IMR-90 (cell line): ENCODE data around the gene FAM43B. TPM values are rescaled to one million over a fixed set of nuclear protein-coding genes. Genes with fewer than 3 reads are reported as not detected.

Source experiments
- ATAC-seq: fragments of 200-7000 bp; cut with Tn5 transposase; 2 replicates; pipeline ENCODE4 v1.9.1; 2020; ENCODE audit warnings: low read depth, mild to moderate bottlenecking, moderate library complexity
- BruUV-seq: library from RNA; stranded (reverse); fragments of 400-500 nt; replicated peaks from 2 replicates; lab custom pipeline; 2021; lab: Mats Ljungman, UMichigan
- CTCF ChIA-PET: fragments of 300-600 bp; formaldehyde crosslinking; extraction: SDS; loops from one replicate; lab custom pipeline; 2021; ENCODE audit warnings: antibody characterized with exemption; lab: Yijun Ruan, JAX
- POLR2A ChIA-PET: fragments of 300-600 bp; sonication (Branson Sonifier 250); formaldehyde crosslinking; loops from one replicate; lab custom pipeline; 2022; ENCODE audit warnings: antibody characterized with exemption; ENCODE audit not compliant: unreplicated experiment; lab: Charles Lee
- DNase-seq: peaks from one replicate; pipeline ENCODE4 v3.0.0; 2013
- H2AFZ ChIP-seq: replicated peaks from 2 replicates; pipeline ENCODE3; 2013; ENCODE audit warnings: low read length, mild to moderate bottlenecking; ENCODE audit not compliant: poor library complexity
- H2AK5ac ChIP-seq: 2 replicates; pipeline ENCODE4 v1.6.1; 2013; ENCODE audit warnings: low read depth, low read length, inconsistent platforms
- H2AK9ac ChIP-seq: replicated peaks from 2 replicates; pipeline ENCODE3; 2013; ENCODE audit warnings: mild to moderate bottlenecking, low read depth, low read length, moderate library complexity; ENCODE audit not compliant: poor library complexity
- H2BK120ac ChIP-seq: 2 replicates; pipeline ENCODE4 v1.6.1; 2013; ENCODE audit warnings: low read depth, low read length, inconsistent platforms
- H2BK15ac ChIP-seq: 3 replicates; pipeline ENCODE4 v1.6.1; 2013; ENCODE audit warnings: low read depth, low read length, inconsistent platforms
- H2BK20ac ChIP-seq: 2 replicates; pipeline ENCODE4 v1.6.1; 2013; ENCODE audit warnings: low read depth, mild to moderate bottlenecking, inconsistent platforms, low read length, moderate library complexity
- H2BK5ac ChIP-seq: 2 replicates; pipeline ENCODE4 v1.6.1; 2013; ENCODE audit warnings: mild to moderate bottlenecking, low read depth, low read length, inconsistent platforms; ENCODE audit not compliant: poor library complexity, severe bottlenecking
- H3K14ac ChIP-seq: replicated peaks from 2 replicates; pipeline ENCODE4 v1.6.1; 2013; ENCODE audit warnings: low read depth, low read length, inconsistent platforms
- H3K18ac ChIP-seq: 2 replicates; pipeline ENCODE4 v1.6.1; 2013; ENCODE audit warnings: low read depth, low read length, control low read depth
- H3K23ac ChIP-seq: 2 replicates; pipeline ENCODE4 v1.6.1; 2013; ENCODE audit warnings: low read depth, low read length, inconsistent platforms
- H3K27ac ChIP-seq: 2 replicates; pipeline ENCODE4 v1.5.1; 2013; ENCODE audit warnings: mild to moderate bottlenecking, control low read depth, low read length; ENCODE audit not compliant: insufficient read depth
- H3K27me3 ChIP-seq: 2 replicates; pipeline ENCODE4 v1.6.1; 2013; ENCODE audit warnings: low read length; ENCODE audit not compliant: control insufficient read depth, insufficient read depth
- H3K36me3 ChIP-seq: 2 replicates; pipeline ENCODE4 v1.6.1; 2013; ENCODE audit warnings: low read length, mixed read lengths; ENCODE audit not compliant: control insufficient read depth, insufficient read depth
- H3K4ac ChIP-seq: 2 replicates; pipeline ENCODE4 v1.6.1; 2013; ENCODE audit warnings: low read depth, low read length, inconsistent platforms
- H3K4me1 ChIP-seq: 2 replicates; pipeline ENCODE4 v1.6.1; 2013; ENCODE audit warnings: low read length, mixed read lengths; ENCODE audit not compliant: control insufficient read depth, insufficient read depth
- H3K4me2 ChIP-seq: 2 replicates; pipeline ENCODE4 v1.6.1; 2013; ENCODE audit warnings: low read depth, mild to moderate bottlenecking, control low read depth, low read length, moderate library complexity
- H3K4me3 ChIP-seq: 2 replicates; pipeline ENCODE4 v1.5.1; 2013; ENCODE audit warnings: low read depth, mild to moderate bottlenecking, control low read depth, low read length, moderate library complexity; ENCODE audit not compliant: insufficient read depth
- H3K56ac ChIP-seq: 2 replicates; pipeline ENCODE4 v1.6.1; 2013; ENCODE audit warnings: low read length, inconsistent platforms; ENCODE audit not compliant: insufficient read depth; ENCODE audit errors: extremely low read depth
- H3K79me1 ChIP-seq, 2 experiments: 2 replicates each; pipeline ENCODE4 v1.6.1; 2013; ENCODE audit warnings: low read length in 2 of 2, inconsistent platforms in 1 of 2, low read depth in 1 of 2
- H3K9ac ChIP-seq: 2 replicates; pipeline ENCODE4 v1.6.1; 2013; ENCODE audit warnings: low read depth, low read length, control low read depth
- H3K9me1 ChIP-seq: 2 replicates; pipeline ENCODE4 v1.6.1; 2013; ENCODE audit warnings: low read length, inconsistent platforms; ENCODE audit not compliant: insufficient read depth
- H3K9me3 ChIP-seq: 2 replicates; pipeline ENCODE4 v1.6.1; 2013; ENCODE audit warnings: low read length; ENCODE audit not compliant: control insufficient read depth, insufficient read depth
- H4K20me1 ChIP-seq: 2 replicates; pipeline ENCODE4 v1.6.1; 2013; ENCODE audit warnings: low read length, inconsistent platforms; ENCODE audit not compliant: insufficient read depth
- H4K5ac ChIP-seq: 2 replicates; pipeline ENCODE4 v1.6.1; 2013; ENCODE audit warnings: mild to moderate bottlenecking, low read depth, low read length, control low read depth
- H4K8ac ChIP-seq, 2 experiments: 2 replicates each; pipeline ENCODE4 v1.6.1; 2013; ENCODE audit warnings: low read depth in 2 of 2, low read length in 2 of 2, control low read depth in 1 of 2, inconsistent platforms in 1 of 2
- H4K91ac ChIP-seq: 2 replicates; pipeline ENCODE4 v1.6.1; 2013; ENCODE audit warnings: low read depth, low read length, inconsistent platforms; ENCODE audit not compliant: insufficient read depth
- CEBPB ChIP-seq: IDR thresholded peaks from 2 replicates; pipeline ENCODE4 v1.6.1; 2012; ENCODE audit warnings: low read depth, low read length, improper control_type of control experiment
- CHD1 ChIP-seq: IDR thresholded peaks from 2 replicates; pipeline ENCODE4 v1.6.1; 2012; ENCODE audit warnings: low read depth, low read length, improper control_type of control experiment
- MAZ ChIP-seq: IDR thresholded peaks from 2 replicates; pipeline ENCODE4 v1.6.1; 2012; ENCODE audit warnings: low read depth, mild to moderate bottlenecking, low read length, improper control_type of control experiment, moderate library complexity, borderline replicate concordance
- MXI1 ChIP-seq: IDR thresholded peaks from 2 replicates; pipeline ENCODE4 v1.6.1; 2012; ENCODE audit warnings: low read depth, mild to moderate bottlenecking, low read length, moderate library complexity, borderline replicate concordance
- NFE2L2 ChIP-seq: fragments of 150-350 bp; IDR thresholded peaks from 2 replicates; pipeline ENCODE4 v1.6.1; 2016; ENCODE audit warnings: low read depth, mild to moderate bottlenecking, low read length
- RFX5 ChIP-seq: IDR thresholded peaks from 2 replicates; pipeline ENCODE4 v1.8.0; 2012; ENCODE audit warnings: low read depth, mild to moderate bottlenecking, low read length, moderate library complexity
- WGBS, 2 experiments: methylation state at CpG; one replicate each; pipeline versions ENCODE4 v1.1.5 to v1.1.7; 2013; ENCODE audit warnings: missing lambda C conversion rate in 2 of 2; ENCODE audit not compliant: insufficient read length in 1 of 2; ENCODE audit errors: extremely low coverage in 2 of 2; 5-methylcytosine and 5-hydroxymethylcytosine counted together
- dilution Hi-C: fragments of 300-500 bp; cut with HindIII; formaldehyde crosslinking; loops from one replicate; pipeline ENCODE4 v1.14.3; 2018; ENCODE audit warnings: low sequenced_read_pairs; ENCODE audit not compliant: unreplicated experiment
- in situ Hi-C: fragments of 300-500 bp; cut with MboI; formaldehyde crosslinking; loops from 3 replicates; pipeline ENCODE4 v1.14.3; 2019; ENCODE audit warnings: low sequenced_read_pairs, inconsistent platforms, mixed read lengths
- intact Hi-C: fragments of 100-400 bp; cut with micrococcal nuclease; formaldehyde crosslinking; loops from 2 replicates; pipeline ENCODE4 v1.10.0; 2022
- polyA plus RNA-seq, 3 experiments: library from polyadenylated mRNA; depleted of rRNA; stranded (reverse); fragments of >200 nt; gene quantifications; 2 replicates each; pipeline ENCODE4 v1.2.3, GENCODE V29; 2012; ENCODE audit warnings: low replicate concordance in 1 of 3
- total RNA-seq: library from RNA; depleted of rRNA; stranded (reverse); fragments of >200 nt; gene quantifications from 2 replicates; pipeline ENCODE4 v1.2.3, GENCODE V29; 2012
- TF ChIP-seq, protein P1 (sequence below): fragments of 150-350 bp; IDR thresholded peaks from 2 replicates; pipeline ENCODE4 v1.6.1; 2016; ENCODE audit warnings: low read depth, mild to moderate bottlenecking, low read length, moderate library complexity, borderline replicate concordance

Gene FAM43B
- total and polyA plus RNA-seq, 2 of the 4 experiments (the other 2 are of a cell fraction) = 0.05 TPM; not detected in 1

- H2BK20ac ChIP-seq = no peak overlapping the region
- peaks cover 13% of the 10 kb centered on the region for H3K27me3 ChIP-seq
- intact Hi-C loops = no loop called here
- H3K36me3 ChIP-seq = no peaks in the 10 kb centered on the region
- no peaks in the 10 kb centered on the region; the same call in 1 of the 2 replicates for H3K4me1 ChIP-seq
- in situ Hi-C loops = no loop called here
- no peaks in the 10 kb centered on the region for H3K9me3 ChIP-seq
- peaks cover 5% of the 10 kb centered on the region; the same call in 1 of the 2 replicates for H3K9me1 ChIP-seq
- no peak overlapping the region for H3K9ac ChIP-seq
- H2BK120ac ChIP-seq = no peak overlapping the region
- no peak overlapping the region for H4K91ac ChIP-seq
- H3K4me2 ChIP-seq = no peak overlapping the region
- ATAC-seq (no peak), DNase-seq (no peak)
- no CpG with 5 or more reads among the region's 3 CpGs for WGBS, 2 experiments
- no peak overlapping the region for H3K14ac ChIP-seq
- dilution Hi-C loops = no loop called here
- H2AK9ac ChIP-seq = no peak overlapping the region
- no peak overlapping the region for H3K27ac ChIP-seq
- no peak overlapping the region for H2BK5ac ChIP-seq
- no peak overlapping the region for H2AK5ac ChIP-seq
- no peak overlapping the region for H3K18ac ChIP-seq
- H3K56ac ChIP-seq = no peak overlapping the region
- TF ChIP-seq CHD1 (no peak), NFE2L2 (no peak), MXI1 (no peak), RFX5 (no peak), MAZ (no peak), CEBPB (no peak)
- TF ChIP-seq, protein P1, sequence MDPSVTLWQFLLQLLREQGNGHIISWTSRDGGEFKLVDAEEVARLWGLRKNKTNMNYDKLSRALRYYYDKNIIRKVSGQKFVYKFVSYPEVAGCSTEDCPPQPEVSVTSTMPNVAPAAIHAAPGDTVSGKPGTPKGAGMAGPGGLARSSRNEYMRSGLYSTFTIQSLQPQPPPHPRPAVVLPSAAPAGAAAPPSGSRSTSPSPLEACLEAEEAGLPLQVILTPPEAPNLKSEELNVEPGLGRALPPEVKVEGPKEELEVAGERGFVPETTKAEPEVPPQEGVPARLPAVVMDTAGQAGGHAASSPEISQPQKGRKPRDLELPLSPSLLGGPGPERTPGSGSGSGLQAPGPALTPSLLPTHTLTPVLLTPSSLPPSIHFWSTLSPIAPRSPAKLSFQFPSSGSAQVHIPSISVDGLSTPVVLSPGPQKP = no peak
- H3K4me3 ChIP-seq = no peak overlapping the region
- ChIA-PET CTCF (no interaction called here), POLR2A (no interaction called here)
- H4K20me1 ChIP-seq = no peaks in the 10 kb centered on the region
- H3K79me1 ChIP-seq = no peaks in the 10 kb centered on the region
- no peak overlapping the region for H4K8ac ChIP-seq
- no peak overlapping the region for H2AFZ ChIP-seq
- no peak overlapping the region for H3K4ac ChIP-seq
- H2BK15ac ChIP-seq = no peak overlapping the region
- H4K5ac ChIP-seq = no peak overlapping the region
- no TSS peak for BruUV-seq
- H3K23ac ChIP-seq = no peak overlapping the region
Measured at GRCh38 chr1:20578062-20578461, 25.7 kb downstream of the FAM43B start.
